Stimulated activated CD8-positive, alpha-beta memory T cell treated with anti-CD3 and anti-CD28 coated beads, Interleukin-4, amount 100 ng/mL, for 48 hours (primary cell): Measurements from ENCODE around the gene PFDN6.

Experiments
- DNase-seq: peaks from one replicate; pipeline ENCODE4 v3.0.0-alpha.2; 2020

Gene PFDN6

GRCh38 chr6:33296797-33297405, 7.5 kb downstream of the PFDN6 start:
- no peak for DNase-seq

- DNase-seq = no peak
Observed at GRCh38 chr6:33297406-33297955, 8.1 kb downstream of the PFDN6 start.

GRCh38 chr6:33297956-33298772, 8.8 kb downstream of the PFDN6 start:
- peak; percentile 77 for DNase-seq

DNA sequence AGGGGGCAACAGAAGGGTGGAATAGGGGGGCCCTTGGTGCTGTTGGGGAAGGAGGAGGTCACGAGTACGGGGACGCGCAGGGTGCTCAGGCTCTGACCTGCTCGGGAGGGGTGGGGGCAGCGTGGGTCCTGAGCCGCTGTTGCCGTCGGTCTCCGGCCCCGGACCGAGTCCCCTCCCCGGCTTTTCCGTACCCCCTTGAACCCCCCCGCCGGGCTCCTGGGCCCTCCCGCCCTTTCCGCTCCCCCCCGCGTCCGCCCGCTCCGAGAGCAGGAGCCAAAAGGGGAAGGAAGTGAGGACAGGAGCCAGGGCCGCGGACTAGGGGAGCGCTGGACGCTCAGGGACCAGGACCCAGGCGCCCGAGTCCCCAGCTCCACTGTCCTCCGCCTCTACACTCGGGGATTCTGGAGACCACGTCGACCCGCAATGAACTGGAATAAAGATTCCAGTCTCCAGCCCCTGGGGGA, 9.4 kb downstream of the PFDN6 start, which contains the start of gene RGL2:
Gene RGL2 (minus strand): TSS at position 170 of the 464 bp plus-strand sequence. CDS start 332 bp downstream, outside the sequence.
- DNase-seq = peak; percentile 70

GRCh38 chr6:33299237-33299944, 10.0 kb downstream of the PFDN6 start:
- DNase-seq = peak; percentile 96

DNA sequence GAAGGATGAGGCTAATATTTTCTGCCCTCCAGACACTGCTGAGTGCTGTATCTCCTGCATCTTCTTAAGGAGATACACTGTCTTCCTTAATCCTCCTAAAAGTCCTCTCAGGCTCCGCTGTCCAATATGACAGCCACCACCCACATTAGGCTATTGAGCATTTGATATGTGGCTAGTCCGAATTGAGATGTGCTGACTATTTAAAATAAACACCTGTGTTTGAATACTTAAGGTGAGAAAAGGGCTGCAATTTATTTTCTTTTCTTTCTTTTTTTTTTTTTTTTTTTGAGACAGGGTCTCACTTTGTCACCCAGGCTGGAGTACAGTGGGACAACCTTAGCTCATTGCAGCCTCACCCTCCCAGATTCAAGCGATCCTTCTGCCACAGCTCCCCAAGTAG, 12.5 kb downstream of the PFDN6 start:
- DNase-seq = no peak

DNA sequence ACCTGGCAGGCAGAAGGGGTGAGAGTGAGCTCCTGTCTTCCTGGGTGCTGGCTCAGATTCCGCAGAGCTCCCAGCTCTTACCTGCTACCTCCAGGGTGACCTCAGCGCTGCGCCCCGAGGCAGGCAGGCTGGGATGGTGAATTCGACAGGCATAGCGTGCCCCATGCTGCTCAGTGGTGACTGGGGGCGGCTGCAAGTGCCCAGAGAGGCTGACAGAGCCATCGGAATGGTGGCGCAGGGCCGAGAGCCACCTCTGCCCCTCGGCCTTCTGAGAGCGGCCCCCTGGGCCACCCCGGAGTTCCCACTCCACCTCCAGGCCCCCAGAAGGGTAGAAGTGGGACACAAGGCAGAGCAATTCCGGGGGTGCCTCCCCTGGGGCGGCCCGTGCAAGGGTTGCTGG, 14.8 kb downstream of the PFDN6 start:
- DNase-seq = no peak

- DNase-seq = no peak
Observed at GRCh38 chr6:33305052-33305451, 15.7 kb downstream of the PFDN6 start.

DNA sequence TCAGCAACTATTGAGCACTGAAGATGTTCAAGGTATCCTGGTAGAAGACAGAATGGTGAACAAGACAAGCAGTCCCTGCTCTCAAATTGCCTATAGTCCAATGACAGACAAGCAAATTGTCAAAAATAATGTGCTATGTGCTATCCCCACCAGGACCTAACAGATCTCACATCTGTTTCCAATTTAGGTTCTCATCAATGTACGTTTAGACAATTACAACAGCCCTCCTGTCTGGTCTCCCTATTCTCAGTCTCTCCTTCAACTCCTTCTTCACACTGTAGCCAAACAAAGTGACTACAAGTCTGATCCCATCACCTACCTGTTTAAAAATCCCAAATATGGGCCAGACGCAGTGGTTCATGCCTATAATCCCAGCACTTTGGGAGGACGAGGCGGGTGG, 17.0 kb downstream of the PFDN6 start:
- DNase-seq = no peak

DNA sequence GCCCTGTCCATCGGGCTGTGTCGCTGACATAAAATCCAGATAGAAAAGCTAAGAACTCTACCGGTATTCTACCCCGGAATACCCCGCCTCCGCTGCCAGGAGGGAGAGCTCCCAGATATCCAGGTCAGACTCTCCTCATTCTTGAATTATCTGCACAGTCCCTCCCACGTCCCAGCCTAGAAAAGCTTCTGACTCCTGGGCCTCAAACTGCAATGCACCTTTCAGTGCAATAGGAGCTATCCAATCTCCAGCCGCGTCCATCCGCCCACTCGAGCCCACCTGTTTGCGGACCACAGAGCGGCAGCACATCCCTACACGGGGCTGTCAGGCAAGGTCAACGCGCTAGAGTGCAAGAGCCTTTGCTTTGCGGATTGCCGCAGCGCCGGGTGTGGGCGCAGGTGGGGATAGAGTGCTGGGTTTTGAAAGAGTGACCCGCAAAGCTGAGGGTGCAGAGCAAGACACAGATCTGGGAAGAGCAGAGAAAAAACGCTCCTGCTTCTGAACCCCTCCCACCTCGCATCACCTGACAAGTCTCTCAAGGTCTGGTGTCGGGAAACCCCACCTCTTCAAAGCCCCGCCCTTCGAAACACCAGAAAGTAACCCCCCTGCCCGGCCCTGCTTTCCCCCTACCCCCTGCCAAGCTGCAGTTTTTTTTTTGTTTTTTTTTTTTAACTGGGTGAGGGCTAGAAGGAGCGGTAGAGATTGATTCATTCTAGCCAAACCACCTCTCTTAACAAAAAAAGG, 23.1 kb downstream of the PFDN6 start:
- peak; percentile 83 for DNase-seq

DNA sequence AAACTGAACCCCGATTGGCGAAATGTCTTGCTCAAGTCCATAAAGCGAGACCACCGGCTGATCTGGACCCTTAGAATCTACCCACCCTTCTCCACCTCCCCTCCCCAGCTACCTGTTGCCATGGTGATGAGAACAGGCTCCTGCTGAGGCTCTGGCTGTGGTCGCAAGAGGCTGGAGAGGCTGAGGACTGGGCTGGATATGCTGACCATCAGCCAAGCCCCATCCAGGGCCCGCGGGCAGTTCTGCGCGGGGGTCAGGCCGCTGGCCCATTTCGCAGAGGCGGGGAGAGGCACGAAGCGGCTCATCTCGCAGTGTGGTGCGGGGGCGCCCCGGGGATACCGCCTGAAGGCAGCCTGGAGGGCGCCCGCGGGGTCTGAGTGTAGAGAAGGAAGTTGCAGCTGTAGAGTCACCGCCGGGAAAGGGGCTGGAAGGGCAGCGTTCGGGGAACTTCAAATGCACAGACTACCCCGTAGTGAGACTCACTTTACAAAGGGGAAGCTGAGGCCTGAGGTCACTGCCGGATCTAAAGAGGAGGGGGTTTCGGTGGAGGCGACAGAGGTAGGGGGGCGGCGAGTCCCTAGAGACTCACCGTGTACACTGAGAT, 23.8 kb downstream of the PFDN6 start:
- DNase-seq = peak; percentile 71

- peak; percentile 89 for DNase-seq
Observed at GRCh38 chr6:33313709-33314514, 24.5 kb downstream of the PFDN6 start, which contains the start of gene TAPBP. TSS of gene TAPBP (minus strand) at chr6:33314078. CDS start at chr6:33314041, 37 bp downstream.

GRCh38 chr6:33314515-33314942, 25.1 kb downstream of the PFDN6 start:
- peak; percentile 73 for DNase-seq

- DNase-seq = peak; percentile 39
Observed at GRCh38 chr6:33314943-33315792, 25.8 kb downstream of the PFDN6 start.

DNA sequence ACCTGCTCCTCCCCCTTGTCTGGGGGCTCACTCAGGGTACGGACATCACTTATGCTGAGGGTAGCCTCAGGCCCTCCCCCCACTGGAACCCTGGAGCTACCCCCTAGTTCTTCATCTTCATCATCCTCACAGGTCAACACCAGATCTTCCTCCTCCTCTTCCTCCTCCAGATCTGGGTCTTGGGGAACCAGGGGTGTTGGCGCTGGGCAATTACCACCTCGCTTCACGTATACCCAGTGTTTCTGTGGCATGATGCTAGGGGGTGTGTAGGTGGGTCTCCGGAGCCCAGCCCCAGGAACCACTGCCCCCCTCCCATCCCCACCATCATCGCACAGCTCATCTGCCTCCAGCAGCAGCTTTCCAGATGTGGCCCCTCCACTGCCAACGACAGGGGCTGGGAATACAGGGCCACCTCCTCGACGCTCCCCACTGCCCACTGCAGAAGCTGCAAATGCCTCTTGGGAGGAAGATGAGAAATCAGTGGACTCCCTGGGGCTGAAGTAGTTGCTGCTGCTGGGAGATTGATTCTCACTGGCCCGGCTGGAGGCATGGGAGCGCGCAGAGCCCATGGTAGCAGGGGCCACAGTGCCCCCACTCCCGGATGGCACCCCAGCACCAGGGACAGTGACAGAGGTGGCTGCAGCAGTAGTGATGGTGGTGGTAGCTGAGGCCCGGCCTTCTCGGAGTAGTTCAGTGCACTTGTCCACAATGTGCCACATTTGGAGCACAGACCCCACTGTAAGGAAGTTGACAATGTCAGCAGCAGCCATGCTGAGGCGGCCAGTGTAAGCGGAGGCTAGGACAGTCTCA, 26.6 kb downstream of the PFDN6 start:
- no peak for DNase-seq

DNA sequence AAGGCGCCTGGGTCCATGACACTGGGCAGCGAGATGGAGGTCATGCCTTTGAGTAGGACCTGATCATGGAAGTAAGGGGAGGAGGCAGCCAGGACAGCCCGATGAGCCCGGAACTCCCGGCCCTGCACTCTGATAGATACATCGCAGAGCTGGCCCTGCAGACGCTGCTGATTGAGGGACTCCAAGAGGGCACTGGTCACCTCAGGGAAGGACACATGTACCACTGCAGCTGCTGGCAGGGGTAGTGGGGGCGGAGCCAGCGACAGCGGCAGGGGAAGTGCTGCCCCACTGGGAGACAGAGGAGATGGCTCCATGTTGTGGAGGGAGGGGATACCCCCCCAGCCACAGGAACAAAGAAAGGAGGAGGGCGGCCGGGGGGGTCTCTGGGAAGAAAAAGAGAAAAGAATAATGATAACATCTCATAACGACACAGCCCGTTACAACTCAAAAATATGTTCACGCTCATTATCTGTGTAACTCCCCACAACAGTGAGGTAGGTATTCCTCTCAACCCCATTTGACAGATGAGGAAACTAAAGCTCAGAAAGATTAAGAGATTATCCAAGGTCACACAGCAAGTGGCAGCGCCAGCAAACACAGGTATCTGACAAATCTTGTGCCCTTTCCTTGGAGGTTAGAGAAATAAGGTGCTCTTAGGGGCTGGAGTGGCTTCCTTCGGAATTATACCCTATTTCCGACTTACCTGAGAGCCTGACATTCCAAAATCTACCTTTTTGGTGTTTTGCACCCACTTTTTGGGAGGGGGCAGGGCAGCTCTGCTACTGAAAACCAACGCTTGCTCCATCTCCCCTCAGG, 27.4 kb downstream of the PFDN6 start:
- no peak for DNase-seq

- DNase-seq = peak; percentile 82
Observed at GRCh38 chr6:33317419-33317668, 27.9 kb downstream of the PFDN6 start.

DNA sequence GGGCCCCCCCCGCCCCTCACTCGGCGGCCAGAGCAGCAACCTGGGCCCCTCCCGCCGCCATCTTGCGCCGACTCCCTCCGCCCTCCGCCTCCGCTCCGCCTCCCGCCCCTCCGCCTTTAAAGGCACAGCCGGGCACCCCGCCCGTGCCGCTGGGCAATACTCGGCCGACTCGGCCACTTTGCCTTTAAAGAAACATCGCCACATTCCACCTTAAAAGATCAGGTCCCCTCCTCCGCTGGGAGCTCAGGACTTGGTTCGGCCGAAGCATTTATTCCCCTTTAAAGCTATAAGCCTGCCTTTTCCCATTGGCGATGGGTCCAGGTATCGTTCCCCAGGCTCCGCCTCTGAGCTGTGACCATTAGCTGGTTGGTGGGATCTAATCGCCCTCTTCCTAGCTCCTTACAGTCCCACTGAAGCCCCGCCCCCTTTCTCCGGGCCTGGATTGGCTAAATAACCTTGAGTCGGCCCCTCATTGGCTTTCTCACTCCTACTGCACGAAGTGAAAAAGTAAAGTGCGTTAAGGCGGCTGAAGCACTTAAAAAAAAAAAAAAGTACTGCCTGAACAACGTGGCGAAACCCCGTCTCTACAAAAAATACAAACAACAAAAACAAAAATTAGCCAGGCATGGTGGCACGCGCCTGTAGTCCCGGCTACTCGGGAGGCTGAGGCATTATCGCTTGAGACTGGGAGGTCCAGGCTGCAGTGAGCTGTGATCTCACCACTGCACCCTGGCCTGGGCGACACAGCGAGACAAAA, 28.4 kb downstream of the PFDN6 start, which contains the start of gene ZBTB22:
Gene ZBTB22 (minus strand): TSS at position 76 of the 757 bp plus-strand sequence. CDS start 828 bp downstream, outside the sequence.
- peak; percentile 98 for DNase-seq
